OCI-LY1 (cell line): Measurements from ENCODE around the gene MACF1.

Experiments used
- CTCF ChIP-seq: fragments of 200-600 bp; sonication (generic), shearing (Covaris generic); IDR thresholded peaks from 2 replicates; pipeline ENCODE4 v1.5.1; 2017; ENCODE audit warnings: mild to moderate bottlenecking, antibody characterized with exemption, low read length, moderate library complexity, mixed read lengths
- EZH2 ChIP-seq: fragments of 200-600 bp; sonication (generic), shearing (Covaris generic); IDR thresholded peaks from 2 replicates; pipeline ENCODE4 v1.8.0; 2017; ENCODE audit warnings: borderline replicate concordance, mixed run types, mild to moderate bottlenecking, antibody characterized with exemption, low read length, moderate library complexity, mixed read lengths

- no peak for TF ChIP-seq CTCF
- no peak for TF ChIP-seq EZH2
These were observed 31.1 kb upstream of the MACF1 start for GRCh38 chr1:39173119-39173994.
